Stimulated activated effector memory CD8-positive, alpha-beta T cell treated with anti-CD3 and anti-CD28 coated beads, Interleukin-12 subunit alpha, Interleukin-12 subunit beta, amount 100 ng/mL, for 72 hours (primary cell): ENCODE data around the gene COX6A2.

Experiments
- ATAC-seq: fragments of 150-1000 bp; cut with Tn5 transposase; 2 replicates; pipeline ENCODE4 v1.10.0; 2021
- DNase-seq, 2 donors: peaks; one replicate each; pipeline ENCODE4 v3.0.0; 2021 to 2022; ENCODE audit warnings: low spot score in 2 of 2
- H3K27ac Mint-ChIP-seq: one replicate; pipeline ENCODE4 v1.8.0; 2022; ENCODE audit warnings: mild to moderate bottlenecking, mixed read lengths
- H3K36me3 Mint-ChIP-seq: one replicate; pipeline ENCODE4 v1.8.0; 2022; ENCODE audit warnings: mild to moderate bottlenecking, mixed read lengths
- H3K4me1 Mint-ChIP-seq: one replicate; pipeline ENCODE4 v1.8.0; 2022; ENCODE audit warnings: mixed read lengths
- H3K4me3 Mint-ChIP-seq: one replicate; pipeline ENCODE4 v1.8.0; 2022; ENCODE audit warnings: mild to moderate bottlenecking, mixed read lengths
- H3K9me3 Mint-ChIP-seq: one replicate; pipeline ENCODE4 v1.8.0; 2022; ENCODE audit warnings: mixed read lengths

The COX6A2 gene

GRCh38 chr16:31467151-31467773, 39.1 kb upstream of the COX6A2 start:
- ATAC-seq (no peak), DNase-seq (no peak)
- Mint-ChIP-seq H3K36me3 (peaks cover 31% of the 10 kb centered on the region), H3K4me3 (no peak overlapping the region), H3K9me3 (no peaks in the 10 kb centered on the region), H3K4me1 (peaks cover 14% of the 10 kb centered on the region), H3K27ac (peak overlapping the region; percentile 80)

GRCh38 chr16:31466381-31466841, 38.3 kb upstream of the COX6A2 start:
- H3K36me3 Mint-ChIP-seq = peaks cover 31% of the 10 kb centered on the region
- ATAC-seq (no peak), DNase-seq (no peak)
- peak overlapping the region; percentile 80 for H3K27ac Mint-ChIP-seq
- H3K4me1 Mint-ChIP-seq = peaks cover 14% of the 10 kb centered on the region
- no peaks in the 10 kb centered on the region for H3K9me3 Mint-ChIP-seq
- H3K4me3 Mint-ChIP-seq = no peak overlapping the region

- Mint-ChIP-seq H3K4me3 (no peak overlapping the region), H3K4me1 (peaks cover 20% of the 10 kb centered on the region), H3K27ac (no peak overlapping the region), H3K36me3 (peaks cover 31% of the 10 kb centered on the region), H3K9me3 (no peaks in the 10 kb centered on the region)
- DNase-seq (no peak), ATAC-seq (no peak)
Observed at GRCh38 chr16:31465788-31466370, 37.7 kb upstream of the COX6A2 start.

GRCh38 chr16:31464781-31465260, 36.7 kb upstream of the COX6A2 start:
- no peak for ATAC-seq
- Mint-ChIP-seq H3K9me3 (no peaks in the 10 kb centered on the region), H3K4me3 (no peak overlapping the region), H3K36me3 (peaks cover 35% of the 10 kb centered on the region), H3K27ac (no peak overlapping the region), H3K4me1 (peaks cover 28% of the 10 kb centered on the region)
- no peak for DNase-seq

- DNase-seq (no peak), ATAC-seq (no peak)
- Mint-ChIP-seq H3K9me3 (no peaks in the 10 kb centered on the region), H3K36me3 (peaks cover 40% of the 10 kb centered on the region), H3K4me3 (no peak overlapping the region), H3K27ac (no peak overlapping the region), H3K4me1 (peaks cover 28% of the 10 kb centered on the region)
Observed at GRCh38 chr16:31464348-31464769, 36.2 kb upstream of the COX6A2 start.

GRCh38 chr16:31461921-31462804, 34.0 kb upstream of the COX6A2 start:
- DNase-seq (no peak), ATAC-seq (no peak)
- peak overlapping the region; percentile 72 for H3K27ac Mint-ChIP-seq
- H3K4me3 Mint-ChIP-seq = no peak overlapping the region
- peaks cover 35% of the 10 kb centered on the region for H3K4me1 Mint-ChIP-seq
- no peaks in the 10 kb centered on the region for H3K9me3 Mint-ChIP-seq
- H3K36me3 Mint-ChIP-seq = peaks cover 60% of the 10 kb centered on the region

- Mint-ChIP-seq H3K4me3 (peak overlapping the region; percentile 84), H3K36me3 (peaks cover 61% of the 10 kb centered on the region), H3K4me1 (peaks cover 38% of the 10 kb centered on the region), H3K9me3 (no peaks in the 10 kb centered on the region), H3K27ac (no peak overlapping the region)
- ATAC-seq (no peak), DNase-seq (no peak)
Observed at GRCh38 chr16:31461201-31461920, 33.2 kb upstream of the COX6A2 start.

- peaks cover 69% of the 10 kb centered on the region for H3K36me3 Mint-ChIP-seq
- no peak for ATAC-seq
- H3K4me3 Mint-ChIP-seq = peak overlapping the region; percentile 84
- H3K4me1 Mint-ChIP-seq = peaks cover 45% of the 10 kb centered on the region
- DNase-seq = no peak
- H3K9me3 Mint-ChIP-seq = no peaks in the 10 kb centered on the region
- H3K27ac Mint-ChIP-seq = no peak overlapping the region
Observed at GRCh38 chr16:31460582-31461002, 32.4 kb upstream of the COX6A2 start.

GRCh38 chr16:31459687-31460581, 31.8 kb upstream of the COX6A2 start:
- peak; percentile 100 for DNase-seq
- Mint-ChIP-seq H3K36me3 (peaks cover 71% of the 10 kb centered on the region), H3K4me3 (peak overlapping the region; percentile 84), H3K4me1 (peaks cover 52% of the 10 kb centered on the region), H3K27ac (peak overlapping the region; percentile 98), H3K9me3 (no peaks in the 10 kb centered on the region)
- ATAC-seq = peak; percentile 87

GRCh38 chr16:31458844-31459686, 30.9 kb upstream of the COX6A2 start, which contains the start of gene ARMC5:
Gene ARMC5, plus strand, starts transcription at chr16:31459501. Its CDS starts 24 bp downstream, at chr16:31459525.
- H3K4me3 Mint-ChIP-seq = peak within 1 kb of the TSS; percentile 84
- H3K36me3 Mint-ChIP-seq = peaks cover 67% of the 10 kb centered on the region
- H3K4me1 Mint-ChIP-seq = peaks cover 53% of the 10 kb centered on the region

GRCh38 chr16:31458073-31458843, 30.1 kb upstream of the COX6A2 start:
- Mint-ChIP-seq H3K27ac (peak overlapping the region; percentile 98), H3K4me1 (peaks cover 58% of the 10 kb centered on the region), H3K4me3 (peak overlapping the region; percentile 84), H3K9me3 (no peaks in the 10 kb centered on the region), H3K36me3 (peaks cover 63% of the 10 kb centered on the region)
- ATAC-seq (peak; percentile 2), DNase-seq (peak; percentile 45 to 82)

More at GRCh38 chr16:31458844-31459686, 30.9 kb upstream of the COX6A2 start, which contains the start of gene ARMC5:
- Mint-ChIP-seq H3K9me3 (no peaks in the 10 kb centered on the region), H3K27ac (peak within 1 kb of the TSS; percentile 98)
- ATAC-seq (peak; percentile 83), DNase-seq (peak; percentile 88 to 98)

GRCh38 chr16:31456988-31457360, 28.8 kb upstream of the COX6A2 start:
- DNase-seq = no peak
- ATAC-seq = no peak
- H3K4me1 Mint-ChIP-seq = peaks cover 54% of the 10 kb centered on the region
- H3K36me3 Mint-ChIP-seq = peaks cover 53% of the 10 kb centered on the region
- H3K27ac Mint-ChIP-seq = no peak overlapping the region
- H3K4me3 Mint-ChIP-seq = peak overlapping the region; percentile 84
- no peaks in the 10 kb centered on the region for H3K9me3 Mint-ChIP-seq
